Measurements from ENCODE around the gene IGFL2.

GRCh38 chr19:46137915-46138473, 10.0 kb upstream of the IGFL2 start:
- TF ChIP-seq POLR2A (IDR thresholded peaks at IDR 0.05; ENCODE audit: low read depth, low read length) (no peak), POLR2AphosphoS5 (IDR thresholded peaks at IDR 0.05; ENCODE audit: low read depth, low read length) (no peak), TAF1 (IDR thresholded peaks at IDR 0.05; ENCODE audit: low read depth, low read length) (no peak), SPI1 (IDR thresholded peaks at IDR 0.05; ENCODE audit: low read depth, low read length) (no peak)

Measured in GM12891 (cell line).